Prostate gland (tissue), 2 donors: Measurements from ENCODE around the gene DTD2. TPM values are rescaled to one million over a fixed set of nuclear protein-coding genes. Genes with fewer than 3 reads are reported as not detected.

Experiments used
- DNase-seq: peaks from one replicate; pipeline ENCODE4 v3.0.0-alpha.2; 2019; ENCODE audit warnings: low spot score
- H3K27ac ChIP-seq, 2 donors: fragments of 200-600 bp; sonication (generic); 2 replicates each; pipeline ENCODE4 v1.5.1; 2017 to 2019
- H3K27me3 ChIP-seq: fragments of 200-600 bp; sonication (generic); replicated peaks from 2 replicates; pipeline ENCODE4 v1.5.1; 2019; ENCODE audit not compliant: insufficient read depth
- H3K36me3 ChIP-seq, 2 donors: fragments of 200-600 bp; sonication (generic); 1 replicate in 1 of 2; 2 replicates in 1 of 2; pipeline versions ENCODE4 v1.5.1 to v1.8.1; 2017 to 2019
- H3K4me1 ChIP-seq: fragments of 200-600 bp; sonication (generic); replicated peaks from 2 replicates; pipeline ENCODE4 v1.5.1; 2019
- H3K4me3 ChIP-seq, 2 donors: fragments of 200-600 bp; sonication (generic); 2 replicates each; pipeline ENCODE4 v1.5.1; 2017 to 2019
- H3K9me3 ChIP-seq: fragments of 200-600 bp; sonication (generic); 2 replicates; pipeline ENCODE4 v1.5.1; 2017
- CTCF ChIP-seq, 4 experiments: fragments of 200-600 bp in 2 of 4; fragments of 450-650 bp in 2 of 4; sonication (generic) in 2 of 4; IDR thresholded peaks; 1 replicate in 3 of 4; 2 replicates in 1 of 4; pipeline ENCODE4 v1.5.1; 2016 to 2019; ENCODE audit warnings: antibody characterized with exemption in 4 of 4, mild to moderate bottlenecking in 2 of 4, moderate library complexity in 2 of 4
- POLR2A ChIP-seq: fragments of 450-650 bp; IDR thresholded peaks from one replicate; pipeline ENCODE4 v1.6.1; 2016; ENCODE audit warnings: antibody characterized with exemption, mild to moderate bottlenecking
- POLR2AphosphoS5 ChIP-seq: sonication (generic); formaldehyde crosslinking; IDR thresholded peaks from one replicate; pipeline ENCODE4 v1.6.1; 2017; ENCODE audit warnings: antibody characterized with exemption
- WGBS: methylation state at CpG from one replicate; pipeline ENCODE4 v1.1.5; 2018; 5-methylcytosine and 5-hydroxymethylcytosine counted together
- intact Hi-C: fragments of 100-400 bp; cut with DNase I; formaldehyde crosslinking; loops from one replicate; pipeline ENCODE4 v1.14.2; 2022
- total RNA-seq, 2 donors: library from RNA; depleted of rRNA; stranded (reverse); fragments of >200 nt; gene quantifications; one replicate each; pipeline ENCODE4 v1.1.0, GENCODE V29; 2016

Gene DTD2
- total RNA-seq, 2 donors from 2014 or later = 32.0 to 41.1 TPM

DNA sequence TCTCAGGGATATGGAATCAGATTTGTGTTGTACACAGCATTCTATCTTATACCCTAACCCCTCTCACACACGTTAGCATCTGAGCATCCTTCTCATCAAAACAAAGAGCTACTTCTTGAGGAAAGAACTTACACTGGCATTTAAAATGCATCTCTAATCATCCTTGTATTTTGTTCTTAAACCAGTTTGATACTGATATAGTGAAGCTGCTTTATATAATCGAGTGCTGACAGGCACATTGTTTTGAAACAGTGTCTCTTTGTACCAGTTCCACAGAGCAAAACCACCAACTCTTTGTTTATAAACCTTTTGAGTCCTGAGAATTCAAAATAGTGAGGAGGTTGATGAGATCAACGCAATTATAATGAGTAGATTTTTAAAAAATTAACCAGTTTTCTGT lies 21.7 kb upstream of the DTD2 start:
- WGBS = 45% methylated on average over 3 of the region's 3 CpGs
- Histone ChIP-seq H3K9me3 (no peaks in the 10 kb centered on the region), H3K27me3 (no peaks in the 10 kb centered on the region), H3K36me3 (no peaks in the 10 kb centered on the region), H3K4me3 (no peak overlapping the region), H3K4me1 (no peaks in the 10 kb centered on the region), H3K27ac (no peak overlapping the region)
- intact Hi-C loops = no loop called here
- no peak for TF ChIP-seq CTCF (IDR thresholded peaks at IDR 0.05)
- no peak for TF ChIP-seq POLR2A
- TF ChIP-seq POLR2AphosphoS5 = no peak
- no peak for DNase-seq

DNA sequence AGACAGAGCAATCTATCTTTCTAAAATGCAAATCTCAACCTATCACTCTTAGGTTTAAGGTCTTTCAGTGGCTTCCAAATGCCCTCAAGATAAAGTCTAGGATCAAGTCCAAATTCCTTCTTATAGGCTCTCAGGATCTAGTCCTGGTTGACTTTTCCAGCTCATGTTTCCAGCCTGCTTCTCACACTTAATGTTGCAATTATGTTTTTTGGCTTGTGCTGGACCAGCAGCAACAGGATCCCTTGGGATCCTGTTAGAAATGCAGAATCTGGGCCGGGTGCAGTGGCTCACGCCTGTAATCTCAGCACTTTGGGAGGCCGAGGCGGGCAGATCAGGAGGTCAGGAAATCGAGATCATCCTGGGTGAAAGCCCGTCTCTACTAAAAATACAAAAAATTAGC lies 19.9 kb upstream of the DTD2 start:
- Histone ChIP-seq H3K27me3 (no peaks in the 10 kb centered on the region), H3K4me3 (no peak overlapping the region), H3K4me1 (no peaks in the 10 kb centered on the region), H3K27ac (no peak overlapping the region), H3K36me3 (no peaks in the 10 kb centered on the region), H3K9me3 (no peaks in the 10 kb centered on the region)
- no peak for DNase-seq
- TF ChIP-seq POLR2A = no peak
- TF ChIP-seq CTCF (IDR thresholded peaks at IDR 0.05) = no peak
- TF ChIP-seq POLR2AphosphoS5 = no peak
- intact Hi-C loops = no loop called here
- 93% methylated on average over 6 of the region's 6 CpGs for WGBS

DNA sequence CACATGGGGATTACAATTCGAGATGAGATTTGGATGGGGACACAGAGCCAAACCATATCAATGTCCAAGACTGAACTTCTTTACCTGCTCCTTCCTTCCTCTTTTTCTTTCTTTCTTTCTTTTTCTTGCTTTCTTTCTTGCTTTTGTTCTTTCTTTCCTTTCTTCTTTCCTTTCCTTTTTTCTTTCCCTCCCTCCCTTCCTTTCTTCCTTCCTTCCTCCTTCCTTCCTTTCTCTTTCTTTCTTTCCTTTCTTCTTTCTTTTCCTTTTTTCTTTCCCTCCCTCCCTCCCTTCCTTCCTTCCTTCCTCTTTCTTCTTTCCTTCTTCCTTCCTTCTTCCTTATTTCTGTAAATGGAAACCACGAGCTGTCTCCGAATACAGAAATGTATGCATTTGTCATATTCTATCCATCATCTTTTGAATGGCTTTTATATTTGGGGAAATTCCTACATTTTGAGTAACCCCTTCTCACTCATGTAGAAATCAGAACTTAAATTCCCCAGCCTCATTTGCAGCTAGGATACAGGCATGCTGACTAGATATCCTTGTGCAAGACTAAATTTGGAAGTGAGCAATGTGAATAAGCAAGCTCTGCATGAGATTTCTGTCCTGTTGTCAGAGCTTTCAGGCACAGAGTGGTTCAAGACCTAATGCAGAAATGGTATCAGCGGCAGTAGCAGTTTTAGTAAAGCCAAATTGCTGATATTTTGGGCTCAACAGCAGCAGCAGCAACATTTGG lies 19.0 kb upstream of the DTD2 start:
- H3K36me3 ChIP-seq = no peaks in the 10 kb centered on the region
- no peaks in the 10 kb centered on the region for H3K27me3 ChIP-seq
- no peak overlapping the region for H3K27ac ChIP-seq
- intact Hi-C loops = no loop called here
- no peaks in the 10 kb centered on the region for H3K4me1 ChIP-seq
- no peaks in the 10 kb centered on the region for H3K9me3 ChIP-seq
- no peak overlapping the region for H3K4me3 ChIP-seq
- TF ChIP-seq CTCF (IDR thresholded peaks at IDR 0.05) (no peak), POLR2A (no peak), POLR2AphosphoS5 (no peak)
- WGBS = 76% methylated on average over 4 of the region's 4 CpGs
- no peak for DNase-seq

DNA sequence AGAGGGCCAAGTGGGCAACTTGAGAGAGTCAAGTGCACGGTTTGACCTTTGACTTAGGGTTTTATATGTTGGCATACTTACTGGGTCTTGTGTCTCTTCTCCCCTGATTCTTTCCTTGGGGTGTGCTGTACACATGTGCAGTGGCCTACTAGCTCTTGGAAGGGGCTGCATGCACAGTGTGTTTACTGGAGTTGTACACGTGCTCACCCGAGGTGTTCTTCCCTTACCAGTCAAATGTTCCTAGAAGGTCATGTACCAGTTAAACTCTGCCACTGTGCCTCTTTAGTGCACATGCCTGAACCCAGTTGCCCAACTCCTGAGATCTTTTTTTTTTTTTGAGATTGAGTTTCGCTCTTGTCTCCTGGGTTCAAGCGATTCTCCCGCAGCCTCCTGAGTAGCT lies 9.2 kb upstream of the DTD2 start:
- no peaks in the 10 kb centered on the region for H3K4me1 ChIP-seq

More for the DNA sequence above, 9.2 kb upstream of the DTD2 start:
- DNase-seq = no peak
- Histone ChIP-seq H3K9me3 (no peaks in the 10 kb centered on the region), H3K4me3 (no peak overlapping the region), H3K27ac (no peak overlapping the region), H3K36me3 (no peaks in the 10 kb centered on the region), H3K27me3 (no peaks in the 10 kb centered on the region)
- TF ChIP-seq POLR2A (no peak), POLR2AphosphoS5 (no peak), CTCF (IDR thresholded peaks at IDR 0.05) (no peak)
- WGBS = 89% methylated on average over 6 of the region's 6 CpGs
- intact Hi-C loops = no loop called here
